ENCODE data around the gene ST6GAL2.
A peak's percentile ranks its signal among the peaks of the same experiment; 100 is the strongest.

Gene ST6GAL2

GRCh38 chr2:106894545-106894944 is 8.6 kb upstream of the ST6GAL2 start:
- Histone ChIP-seq H3K27ac (replicated peaks; ENCODE audit: low read length) (no peak overlapping the region), H3K4ac (ENCODE audit: low read length) (no peak overlapping the region), H2BK12ac (ENCODE audit: low read length) (no peak overlapping the region), H3K9me3 (replicated peaks in 1 of 2; ENCODE audit: control insufficient read depth in 2 of 2, insufficient read depth in 1 of 2, low read depth in 1 of 2, low read length in 2 of 2) (peaks cover 0 to 2% of the 10 kb centered on the region in 2 donors), H2BK15ac (ENCODE audit: low read length) (no peak overlapping the region), H3K14ac (ENCODE audit: low read length) (no peak overlapping the region), H3K4me3 (ENCODE audit: low read length in 2 of 2) (no peak overlapping the region), H3K27me3 (ENCODE audit: control insufficient read depth in 3 of 3, insufficient read depth in 3 of 3, low read depth in 1 of 3, low read length in 3 of 3) (peaks cover 0 to 10% (median 0%) of the 10 kb centered on the region in 3 experiments), H2BK5ac (ENCODE audit: low read length) (no peak overlapping the region), H4K8ac (ENCODE audit: low read depth, low read length) (no peak overlapping the region), H2AFZ (ENCODE audit: low read length) (no peak overlapping the region), H4K91ac (ENCODE audit: low read depth, low read length, poor library complexity) (no peak overlapping the region), H2AK5ac (ENCODE audit: low read depth, low read length) (no peak overlapping the region), H3K18ac (ENCODE audit: low read length) (no peak overlapping the region), H3K4me1 (ENCODE audit: control insufficient read depth in 2 of 2, insufficient read depth in 1 of 2, low read depth in 1 of 2, low read length in 2 of 2) (no peaks in the 10 kb centered on the region), H3K79me1 (ENCODE audit: low read depth, low read length) (no peaks in the 10 kb centered on the region), H3K36me3 (replicated peaks in 1 of 2; ENCODE audit: control insufficient read depth in 2 of 2, insufficient read depth in 2 of 2, low read length in 2 of 2) (no peaks in the 10 kb centered on the region), H3K9ac (ENCODE audit: low read depth, low read length, poor library complexity) (no peak overlapping the region), H3K4me2 (ENCODE audit: insufficient read depth, low read length, poor library complexity, severe bottlenecking) (no peak overlapping the region), H3K23ac (ENCODE audit: low read depth, low read length, poor library complexity) (no peak overlapping the region), H2BK120ac (ENCODE audit: low read depth, low read length) (no peak overlapping the region)
- WGBS, 2 donors (ENCODE audit: extremely low coverage in 2 of 2, insufficient read length in 2 of 2, insufficient replicate concordance in 1 of 2), result no CpG with 5 or more reads among the region's 7 CpGs
- no peak for DNase-seq (ENCODE audit: low spot score)

GRCh38 chr2:106892048-106892447 is 6.1 kb upstream of the ST6GAL2 start:
- Histone ChIP-seq H2BK5ac (ENCODE audit: low read length) (no peak overlapping the region), H3K4me2 (ENCODE audit: insufficient read depth, low read length, poor library complexity, severe bottlenecking) (no peak overlapping the region), H3K27ac (replicated peaks; ENCODE audit: low read length) (no peak overlapping the region), H3K9me3 (replicated peaks in 1 of 2; ENCODE audit: control insufficient read depth in 2 of 2, insufficient read depth in 1 of 2, low read depth in 1 of 2, low read length in 2 of 2) (peaks cover 0 to 2% of the 10 kb centered on the region in 2 donors), H3K14ac (ENCODE audit: low read length) (no peak overlapping the region), H3K23ac (ENCODE audit: low read depth, low read length, poor library complexity) (no peak overlapping the region), H3K4ac (ENCODE audit: low read length) (no peak overlapping the region), H2BK15ac (ENCODE audit: low read length) (no peak overlapping the region), H3K18ac (ENCODE audit: low read length) (no peak overlapping the region), H2BK120ac (ENCODE audit: low read depth, low read length) (no peak overlapping the region), H3K79me1 (ENCODE audit: low read depth, low read length) (no peaks in the 10 kb centered on the region), H2BK12ac (ENCODE audit: low read length) (no peak overlapping the region), H3K27me3 (ENCODE audit: control insufficient read depth in 3 of 3, insufficient read depth in 3 of 3, low read depth in 1 of 3, low read length in 3 of 3) (peaks cover 0 to 27% (median 7%) of the 10 kb centered on the region in 3 experiments), H2AK5ac (ENCODE audit: low read depth, low read length) (no peak overlapping the region), H2AFZ (ENCODE audit: low read length) (no peak overlapping the region), H3K9ac (ENCODE audit: low read depth, low read length, poor library complexity) (no peak overlapping the region), H3K4me3 (ENCODE audit: low read length in 2 of 2) (no peak overlapping the region), H4K91ac (ENCODE audit: low read depth, low read length, poor library complexity) (no peak overlapping the region), H3K4me1 (ENCODE audit: control insufficient read depth in 2 of 2, insufficient read depth in 1 of 2, low read depth in 1 of 2, low read length in 2 of 2) (peaks cover 0 to 2% of the 10 kb centered on the region in 2 donors), H4K8ac (ENCODE audit: low read depth, low read length) (no peak overlapping the region), H3K36me3 (replicated peaks in 1 of 2; ENCODE audit: control insufficient read depth in 2 of 2, insufficient read depth in 2 of 2, low read length in 2 of 2) (no peaks in the 10 kb centered on the region)
- DNase-seq (ENCODE audit: low spot score), result no peak
- no CpG with 5 or more reads among the region's 2 CpGs for WGBS, 2 donors (ENCODE audit: extremely low coverage in 2 of 2, insufficient read length in 2 of 2, insufficient replicate concordance in 1 of 2)

- no peak overlapping the region for H3K4me3 ChIP-seq (ENCODE audit: low read length in 2 of 2)
- no peaks in the 10 kb centered on the region for H3K36me3 ChIP-seq (replicated peaks in 1 of 2; ENCODE audit: control insufficient read depth in 2 of 2, insufficient read depth in 2 of 2, low read length in 2 of 2)
- no peaks in the 10 kb centered on the region for H3K79me1 ChIP-seq (ENCODE audit: low read depth, low read length)
- H4K91ac ChIP-seq (ENCODE audit: low read depth, low read length, poor library complexity), result no peak overlapping the region
- H3K9ac ChIP-seq (ENCODE audit: low read depth, low read length, poor library complexity), result no peak overlapping the region
- no peak overlapping the region for H2BK5ac ChIP-seq (ENCODE audit: low read length)
- H3K4me2 ChIP-seq (ENCODE audit: insufficient read depth, low read length, poor library complexity, severe bottlenecking), result no peak overlapping the region
- WGBS, 2 donors (ENCODE audit: extremely low coverage in 2 of 2, insufficient read length in 2 of 2, insufficient replicate concordance in 1 of 2), result no CpG with 5 or more reads among the region's 5 CpGs
- H4K8ac ChIP-seq (ENCODE audit: low read depth, low read length), result no peak overlapping the region
- no peak overlapping the region for H3K14ac ChIP-seq (ENCODE audit: low read length)
- no peak for DNase-seq (ENCODE audit: low spot score)
- H3K18ac ChIP-seq (ENCODE audit: low read length), result no peak overlapping the region
- H3K4me1 ChIP-seq (ENCODE audit: control insufficient read depth in 2 of 2, insufficient read depth in 1 of 2, low read depth in 1 of 2, low read length in 2 of 2), result peaks cover 2 to 3% of the 10 kb centered on the region in 2 donors
- peaks cover 0 to 39% (median 10%) of the 10 kb centered on the region in 3 experiments for H3K27me3 ChIP-seq (ENCODE audit: control insufficient read depth in 3 of 3, insufficient read depth in 3 of 3, low read depth in 1 of 3, low read length in 3 of 3)
- H2BK120ac ChIP-seq (ENCODE audit: low read depth, low read length), result no peak overlapping the region
- no peak overlapping the region for H3K23ac ChIP-seq (ENCODE audit: low read depth, low read length, poor library complexity)
- no peak overlapping the region for H2BK12ac ChIP-seq (ENCODE audit: low read length)
- H3K9me3 ChIP-seq (replicated peaks in 1 of 2; ENCODE audit: control insufficient read depth in 2 of 2, insufficient read depth in 1 of 2, low read depth in 1 of 2, low read length in 2 of 2), result peaks cover 0 to 2% of the 10 kb centered on the region in 2 donors
- no peak overlapping the region for H2AFZ ChIP-seq (ENCODE audit: low read length)
- no peak overlapping the region for H2BK15ac ChIP-seq (ENCODE audit: low read length)
- H3K4ac ChIP-seq (ENCODE audit: low read length), result no peak overlapping the region
- no peak overlapping the region for H3K27ac ChIP-seq (replicated peaks; ENCODE audit: low read length)
- no peak overlapping the region for H2AK5ac ChIP-seq (ENCODE audit: low read depth, low read length)
Measured at GRCh38 chr2:106890606-106891005, 4.6 kb upstream of the ST6GAL2 start.

GRCh38 chr2:106886916-106887758 is 1.2 kb upstream of the ST6GAL2 start:
- peak; percentile 44 for DNase-seq (ENCODE audit: low spot score)
- Histone ChIP-seq H3K18ac (ENCODE audit: low read length) (peak overlapping the region; percentile 96), H2BK120ac (ENCODE audit: low read depth, low read length) (peak overlapping the region; percentile 98), H4K91ac (ENCODE audit: low read depth, low read length, poor library complexity) (no peak overlapping the region), H3K4me2 (ENCODE audit: insufficient read depth, low read length, poor library complexity, severe bottlenecking) (peak overlapping the region; percentile 98), H3K9ac (ENCODE audit: low read depth, low read length, poor library complexity) (peak overlapping the region; percentile 81), H2AK5ac (ENCODE audit: low read depth, low read length) (no peak overlapping the region), H3K23ac (ENCODE audit: low read depth, low read length, poor library complexity) (peak overlapping the region; percentile 73), H3K14ac (ENCODE audit: low read length) (peak overlapping the region; percentile 6), H3K36me3 (replicated peaks in 1 of 2; ENCODE audit: control insufficient read depth in 2 of 2, insufficient read depth in 2 of 2, low read length in 2 of 2) (no peaks in the 10 kb centered on the region), H3K4me3 (ENCODE audit: low read length in 2 of 2) (peak overlapping the region; percentile 37 to 99), H2BK12ac (ENCODE audit: low read length) (no peak overlapping the region), H3K9me3 (replicated peaks in 1 of 2; ENCODE audit: control insufficient read depth in 2 of 2, insufficient read depth in 1 of 2, low read depth in 1 of 2, low read length in 2 of 2) (no peaks in the 10 kb centered on the region), H3K27ac (replicated peaks; ENCODE audit: low read length) (no peak overlapping the region), H3K4ac (ENCODE audit: low read length) (peak overlapping the region; percentile 76), H2AFZ (ENCODE audit: low read length) (peak overlapping the region; percentile 87), H2BK15ac (ENCODE audit: low read length) (peak overlapping the region; percentile 88), H2BK5ac (ENCODE audit: low read length) (peak overlapping the region; percentile 53), H3K79me1 (ENCODE audit: low read depth, low read length) (peaks cover 2% of the 10 kb centered on the region), H3K4me1 (ENCODE audit: control insufficient read depth in 2 of 2, insufficient read depth in 1 of 2, low read depth in 1 of 2, low read length in 2 of 2) (peaks cover 2 to 5% of the 10 kb centered on the region in 2 donors), H4K8ac (ENCODE audit: low read depth, low read length) (peak overlapping the region; percentile 43), H3K27me3 (ENCODE audit: control insufficient read depth in 3 of 3, insufficient read depth in 3 of 3, low read depth in 1 of 3, low read length in 3 of 3) (peaks cover 0 to 67% (median 10%) of the 10 kb centered on the region in 3 experiments)
- WGBS, 2 donors (ENCODE audit: extremely low coverage in 2 of 2, insufficient read length in 2 of 2, insufficient replicate concordance in 1 of 2), result no CpG with 5 or more reads among the region's 71 CpGs

Measured in neuronal stem cell (in vitro differentiated cells).